K562 (cell line): ENCODE results near the gene DMD. TPM values are rescaled to one million over a fixed set of nuclear protein-coding genes. Genes with fewer than 3 reads are reported as not detected.

Experiments
- ATAC-seq: fragments of 200-7000 bp; cut with Tn5 transposase; 3 replicates; pipeline ENCODE4 v1.9.1; 2020; ENCODE audit warnings: moderate library complexity
- BruUV-seq: library from RNA; stranded (reverse); fragments of 400-500 nt; replicated peaks from 2 replicates; lab custom pipeline; 2021; lab: Mats Ljungman, UMichigan
- CTCF ChIA-PET: fragments of 300-600 bp; formaldehyde crosslinking; extraction: SDS; loops from one replicate; lab custom pipeline; 2021; ENCODE audit warnings: low intra/inter-chr PET ratio; lab: Yijun Ruan, JAX
- POLR2A ChIA-PET: fragments of 300-600, 350-650 bp; sonication (Branson Sonifier 250); formaldehyde crosslinking; extraction: SDS; loops from one replicate; lab custom pipeline; 2021; ENCODE audit warnings: antibody characterized with exemption, inconsistent platforms; lab: Yijun Ruan, JAX
- DNase-seq, 4 experiments: peaks; one replicate each; pipeline versions ENCODE4 v3.0.0 to v3.0.0-alpha.2; 2011 to 2018; ENCODE audit warnings: low spot score in 3 of 4, mixed read lengths in 3 of 4; ENCODE audit errors: extremely low read depth in 1 of 4
- FAIRE-seq: peaks from 2 replicates; lab custom pipeline; 2011; peaks lifted over from hg19 to GRCh38; lab: Jason Lieb, UNC
- H2AFZ ChIP-seq: 2 replicates; pipeline ENCODE4 v1.6.0; 2011; ENCODE audit warnings: low read depth, low read length, control low read depth, inconsistent platforms
- H3K27ac ChIP-seq: fragments of 200-600 bp; 3 replicates; pipeline ENCODE4 v1.8.0; 2011; ENCODE audit warnings: low read depth, mild to moderate bottlenecking, control low read depth, inconsistent platforms, low read length, moderate library complexity, mixed read lengths; ENCODE audit errors: extremely low read depth
- H3K27me3 ChIP-seq, 2 experiments: fragments of 300-600 bp in 1 of 2; 2 replicates in 1 of 2; 3 replicates in 1 of 2; pipeline versions ENCODE4 v1.6.0 to v1.8.0; 2011; ENCODE audit warnings: inconsistent platforms in 2 of 2, low read length in 2 of 2, mild to moderate bottlenecking in 1 of 2, mixed read lengths in 1 of 2, moderate library complexity in 1 of 2; ENCODE audit not compliant: control insufficient read depth in 2 of 2, insufficient read depth in 2 of 2
- H3K36me3 ChIP-seq: fragments of 300-600 bp; 3 replicates; pipeline ENCODE4 v1.8.0; 2011; ENCODE audit warnings: mild to moderate bottlenecking, low read length, inconsistent platforms; ENCODE audit not compliant: control insufficient read depth, insufficient read depth
- H3K4me1 ChIP-seq, 2 experiments: fragments of 200-600 bp in 1 of 2; replicated peaks in 1 of 2; 2 replicates in 1 of 2; 3 replicates in 1 of 2; pipeline versions ENCODE4 v1.5.1 to v1.8.0; 2011; ENCODE audit warnings: inconsistent platforms in 2 of 2, low read length in 2 of 2, mild to moderate bottlenecking in 1 of 2, mixed read lengths in 1 of 2, moderate library complexity in 1 of 2; ENCODE audit not compliant: control insufficient read depth in 2 of 2, insufficient read depth in 2 of 2
- H3K4me2 ChIP-seq: 2 replicates; pipeline ENCODE4 v1.6.1; 2011; ENCODE audit warnings: low read length, control low read depth, inconsistent platforms, mixed read lengths; ENCODE audit not compliant: insufficient read depth
- H3K4me3 ChIP-seq: fragments of 200-600 bp; sonication (generic), shearing (Covaris generic); 2 replicates; pipeline ENCODE4 v1.5.1; 2016; ENCODE audit warnings: control low read depth, inconsistent platforms
- H3K79me2 ChIP-seq: fragments of 200-600 bp; 3 replicates; pipeline ENCODE4 v1.8.0; 2011; ENCODE audit warnings: low read length, inconsistent platforms; ENCODE audit not compliant: control insufficient read depth, insufficient read depth
- H3K9ac ChIP-seq, 2 experiments: 2 replicates each; pipeline versions ENCODE4 v1.6.0 to v1.6.1; 2011; ENCODE audit warnings: low read depth in 2 of 2, low read length in 2 of 2, control low read depth in 1 of 2, inconsistent platforms in 1 of 2, mild to moderate bottlenecking in 1 of 2, mixed read lengths in 1 of 2; ENCODE audit not compliant: insufficient read depth in 1 of 2
- H3K9me1 ChIP-seq: one replicate; pipeline ENCODE4 v1.6.0; 2011; ENCODE audit warnings: inconsistent platforms, mild to moderate bottlenecking, low read length, moderate library complexity; ENCODE audit not compliant: control insufficient read depth, insufficient read depth
- H3K9me3 ChIP-seq: replicated peaks from 2 replicates; pipeline ENCODE4 v1.5.1; 2011; ENCODE audit warnings: low read depth, low read length, inconsistent platforms; ENCODE audit not compliant: control insufficient read depth, insufficient read depth
- H4K20me1 ChIP-seq: replicated peaks from 2 replicates; pipeline ENCODE4 v1.6.1; 2011; ENCODE audit warnings: low read length, inconsistent platforms, mixed read lengths; ENCODE audit not compliant: control insufficient read depth, insufficient read depth
- JUND ChIP-seq, 2 experiments: IDR thresholded peaks; 2 replicates in 1 of 2; 3 replicates in 1 of 2; pipeline ENCODE4 v1.6.1; 2011; ENCODE audit warnings: borderline replicate concordance in 2 of 2, low read depth in 2 of 2, low read length in 2 of 2, improper control_type of control experiment in 1 of 2, missing biosample characterization in 1 of 2, missing genetic modification characterization in 1 of 2, missing genetic modification reagents in 1 of 2
- MTA3 ChIP-seq: fragments of 450-650 bp; formaldehyde crosslinking; IDR thresholded peaks from 2 replicates; pipeline ENCODE4 v1.6.1; 2017; ENCODE audit warnings: mild to moderate bottlenecking, borderline replicate concordance
- MTF1 ChIP-seq: fragments of 250-450 bp; sonication (Bioruptor Pico); IDR thresholded peaks from 2 replicates; pipeline ENCODE4 v1.9.0; 2021; ENCODE audit warnings: moderate library complexity, mild to moderate bottlenecking, inconsistent platforms, borderline replicate concordance
- NBN ChIP-seq: fragments of 450-650 bp; IDR thresholded peaks from 2 replicates; pipeline ENCODE4 v1.6.1; 2016; ENCODE audit warnings: low read depth, mild to moderate bottlenecking
- ZC3H4 ChIP-seq: sonication (generic); formaldehyde crosslinking; IDR thresholded peaks from 2 replicates; pipeline ENCODE4 v1.9.0; 2021; ENCODE audit warnings: missing genetic modification reagents, borderline replicate concordance
- WGBS: fragments of 100-300 bp; shearing (Covaris generic); methylation state at CpG from one replicate; pipeline ENCODE4 v1.1.6; 2016; ENCODE audit warnings: low coverage, mixed read lengths; ENCODE audit not compliant: insufficient coverage; ENCODE audit errors: missing lambda C conversion rate; 5-methylcytosine and 5-hydroxymethylcytosine counted together
- in situ Hi-C: fragments of 300-500 bp; cut with MboI; formaldehyde crosslinking; loops from 4 replicates; pipeline ENCODE4 v1.15.0; 2018; ENCODE audit warnings: inconsistent platforms, mixed read lengths
- intact Hi-C: fragments of 100-400 bp; cut with micrococcal nuclease; formaldehyde crosslinking; loops from 2 replicates; pipeline ENCODE4 v1.14.2; 2022
- polyA plus RNA-seq, 8 experiments: library from polyadenylated mRNA; depleted of rRNA in 4 of 8; stranded (reverse) in 5 of 8; unstranded in 3 of 8; fragments of >200 nt; fragmentation: Nextera tagmentation in 2 of 8; fragmentation: Illumina TruSeq in 1 of 8; extraction: Ambion mirVana in 2 of 8; extraction: Trizol in 1 of 8; gene quantifications; 2 replicates each; pipeline versions ENCODE4 v1.2.1 to v1.2.3, GENCODE V29; 2011 to 2014; ENCODE audit warnings: inconsistent platforms in 1 of 8, missing spikeins in 1 of 8
- total RNA-seq, 7 experiments: library from RNA; depleted of rRNA in 6 of 7; stranded (reverse); fragments of >200 nt in 6 of 7; fragmentation: Illumina TruSeq in 2 of 7; extraction: Trizol in 2 of 7; gene quantifications; 2 replicates each; pipeline versions ENCODE4 v1.2.1 to v1.2.3, GENCODE V29; 2011 to 2021; ENCODE audit warnings: low replicate concordance in 1 of 7
- TF ChIP-seq, protein P1 (sequence below): fragments of 450-650 bp; IDR thresholded peaks from 2 replicates; pipeline ENCODE4 v1.6.1; 2016; ENCODE audit warnings: low read depth
- TF ChIP-seq, protein P2 (sequence below): fragments of 450-650 bp; conservative IDR thresholded peaks from 2 replicates; pipeline ENCODE4 v1.6.1; 2016; ENCODE audit warnings: missing genetic modification characterization, low read depth, mild to moderate bottlenecking, control low read depth, missing compliant biosample characterization

DMD gene
- total and polyA plus RNA-seq, 9 of the 15 experiments (the other 6 are each of a cell fraction or from before 2014, with no cell fraction given): 3.8 to 20.4 (median 11.4) TPM

DNA sequence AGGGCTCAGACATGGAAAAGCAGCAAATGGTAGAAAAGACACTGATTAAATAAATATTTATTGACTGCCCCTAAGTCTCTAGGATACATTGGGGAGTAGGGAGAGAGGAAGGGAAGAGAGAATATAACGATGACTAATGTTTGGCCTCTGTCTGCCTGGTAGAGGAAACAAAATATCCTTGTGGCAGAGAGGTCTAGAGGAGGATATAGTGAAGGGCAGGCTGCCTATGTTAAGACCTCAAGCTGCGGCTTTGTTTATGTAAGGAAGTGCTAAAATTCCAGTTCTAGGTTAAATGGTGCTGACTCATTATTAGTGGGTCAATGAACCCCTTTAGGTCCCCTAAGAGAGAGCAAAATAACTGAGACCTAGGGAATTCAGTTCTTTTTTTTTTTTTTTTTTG is 1712.2 kb downstream of the DMD start (continued):
- TF ChIP-seq, protein P1, sequence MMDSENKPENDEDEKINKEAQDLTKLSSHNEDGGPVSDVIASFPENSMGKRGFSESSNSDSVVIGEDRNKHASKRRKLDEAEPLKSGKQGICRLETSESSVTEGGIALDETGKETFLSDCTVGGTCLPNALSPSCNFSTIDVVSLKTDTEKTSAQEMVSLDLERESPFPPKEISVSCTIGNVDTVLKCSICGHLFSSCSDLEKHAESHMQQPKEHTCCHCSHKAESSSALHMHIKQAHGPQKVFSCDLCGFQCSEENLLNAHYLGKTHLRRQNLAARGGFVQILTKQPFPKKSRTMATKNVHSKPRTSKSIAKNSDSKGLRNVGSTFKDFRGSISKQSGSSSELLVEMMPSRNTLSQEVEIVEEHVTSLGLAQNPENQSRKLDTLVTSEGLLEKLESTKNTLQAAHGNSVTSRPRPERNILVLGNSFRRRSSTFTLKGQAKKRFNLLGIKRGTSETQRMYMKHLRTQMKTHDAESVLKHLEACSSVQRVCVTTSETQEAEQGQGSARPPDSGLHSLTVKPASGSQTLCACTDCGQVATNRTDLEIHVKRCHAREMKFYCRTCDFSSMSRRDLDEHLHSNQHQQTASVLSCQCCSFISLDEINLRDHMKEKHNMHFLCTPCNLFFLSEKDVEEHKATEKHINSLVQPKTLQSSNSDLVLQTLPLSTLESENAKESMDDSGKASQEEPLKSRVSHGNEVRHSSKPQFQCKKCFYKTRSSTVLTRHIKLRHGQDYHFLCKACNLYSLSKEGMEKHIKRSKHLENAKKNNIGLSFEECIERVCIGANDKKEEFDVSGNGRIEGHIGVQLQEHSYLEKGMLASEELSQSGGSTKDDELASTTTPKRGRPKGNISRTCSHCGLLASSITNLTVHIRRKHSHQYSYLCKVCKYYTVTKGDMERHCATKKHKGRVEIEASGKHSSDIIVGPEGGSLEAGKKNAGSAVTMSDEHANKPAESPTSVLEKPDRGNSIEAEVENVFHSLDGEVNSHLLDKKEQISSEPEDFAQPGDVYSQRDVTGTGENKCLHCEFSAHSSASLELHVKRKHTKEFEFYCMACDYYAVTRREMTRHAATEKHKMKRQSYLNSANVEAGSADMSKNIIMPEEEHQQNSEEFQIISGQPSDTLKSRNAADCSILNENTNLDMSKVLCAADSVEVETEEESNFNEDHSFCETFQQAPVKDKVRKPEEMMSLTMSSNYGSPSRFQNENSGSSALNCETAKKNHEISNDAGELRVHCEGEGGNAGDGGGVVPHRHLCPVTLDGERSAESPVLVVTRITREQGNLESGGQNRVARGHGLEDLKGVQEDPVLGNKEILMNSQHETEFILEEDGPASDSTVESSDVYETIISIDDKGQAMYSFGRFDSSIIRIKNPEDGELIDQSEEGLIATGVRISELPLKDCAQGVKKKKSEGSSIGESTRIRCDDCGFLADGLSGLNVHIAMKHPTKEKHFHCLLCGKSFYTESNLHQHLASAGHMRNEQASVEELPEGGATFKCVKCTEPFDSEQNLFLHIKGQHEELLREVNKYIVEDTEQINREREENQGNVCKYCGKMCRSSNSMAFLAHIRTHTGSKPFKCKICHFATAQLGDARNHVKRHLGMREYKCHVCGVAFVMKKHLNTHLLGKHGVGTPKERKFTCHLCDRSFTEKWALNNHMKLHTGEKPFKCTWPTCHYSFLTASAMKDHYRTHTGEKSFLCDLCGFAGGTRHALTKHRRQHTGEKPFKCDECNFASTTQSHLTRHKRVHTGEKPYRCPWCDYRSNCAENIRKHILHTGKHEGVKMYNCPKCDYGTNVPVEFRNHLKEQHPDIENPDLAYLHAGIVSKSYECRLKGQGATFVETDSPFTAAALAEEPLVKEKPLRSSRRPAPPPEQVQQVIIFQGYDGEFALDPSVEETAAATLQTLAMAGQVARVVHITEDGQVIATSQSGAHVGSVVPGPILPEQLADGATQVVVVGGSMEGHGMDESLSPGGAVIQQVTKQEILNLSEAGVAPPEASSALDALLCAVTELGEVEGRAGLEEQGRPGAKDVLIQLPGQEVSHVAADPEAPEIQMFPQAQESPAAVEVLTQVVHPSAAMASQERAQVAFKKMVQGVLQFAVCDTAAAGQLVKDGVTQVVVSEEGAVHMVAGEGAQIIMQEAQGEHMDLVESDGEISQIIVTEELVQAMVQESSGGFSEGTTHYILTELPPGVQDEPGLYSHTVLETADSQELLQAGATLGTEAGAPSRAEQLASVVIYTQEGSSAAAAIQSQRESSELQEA: no peak
- no peak for TF ChIP-seq NBN
- no peak for TF ChIP-seq MTF1 (CRISPR knock-in tag)

- Histone ChIP-seq H4K20me1 (no peaks in the 10 kb centered on the region), H3K9me3 (no peaks in the 10 kb centered on the region), H3K27ac (no peak overlapping the region), H3K9me1 (no peaks in the 10 kb centered on the region), H3K79me2 (no peaks in the 10 kb centered on the region), H3K36me3 (0 out of 3 replicates have a peak, but pooled peaks cover 2% of the 10 kb centered on the region), H3K4me1 (no peaks in the 10 kb centered on the region), H3K27me3 (no peaks in the 10 kb centered on the region), H3K9ac (no peak overlapping the region), H3K4me2 (no peak overlapping the region), H3K4me3 (no peak overlapping the region), H2AFZ (no peak overlapping the region)
- ChIA-PET CTCF (no interaction called here), POLR2A (no interaction called here)
- 43% methylated on average over 3 of the region's 3 CpGs for WGBS
- BruUV-seq: no TSS peak
- in situ Hi-C loops (no loop called here), intact Hi-C loops (no loop called here)
- no peak for DNase-seq
- no peak for TF ChIP-seq JUND (IDR thresholded peaks at IDR 0.05; ENCODE audit: borderline replicate concordance, low read depth, low read length)
- TF ChIP-seq JUND (tag; IDR thresholded peaks at IDR 0.05; ENCODE audit: borderline replicate concordance, low read depth, low read length): no peak
- no peak for TF ChIP-seq ZC3H4 (CRISPR knock-in tag)
- no peak for TF ChIP-seq MTA3
- TF ChIP-seq, protein P2, sequence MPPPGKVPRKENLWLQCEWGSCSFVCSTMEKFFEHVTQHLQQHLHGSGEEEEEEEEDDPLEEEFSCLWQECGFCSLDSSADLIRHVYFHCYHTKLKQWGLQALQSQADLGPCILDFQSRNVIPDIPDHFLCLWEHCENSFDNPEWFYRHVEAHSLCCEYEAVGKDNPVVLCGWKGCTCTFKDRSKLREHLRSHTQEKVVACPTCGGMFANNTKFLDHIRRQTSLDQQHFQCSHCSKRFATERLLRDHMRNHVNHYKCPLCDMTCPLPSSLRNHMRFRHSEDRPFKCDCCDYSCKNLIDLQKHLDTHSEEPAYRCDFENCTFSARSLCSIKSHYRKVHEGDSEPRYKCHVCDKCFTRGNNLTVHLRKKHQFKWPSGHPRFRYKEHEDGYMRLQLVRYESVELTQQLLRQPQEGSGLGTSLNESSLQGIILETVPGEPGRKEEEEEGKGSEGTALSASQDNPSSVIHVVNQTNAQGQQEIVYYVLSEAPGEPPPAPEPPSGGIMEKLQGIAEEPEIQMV: no peak
- no peak for ATAC-seq
- FAIRE-seq: no peak
Measured at GRCh38 chrX:31497086-31497485, 1714.3 kb downstream of the DMD start.
